Stomach (tissue), 4 donors: ENCODE results near the gene UMAD1.

Experiments
- CTCF ChIP-seq, 7 experiments: fragments of 450-650 bp in 4 of 7; fragments of 200-600 bp in 3 of 7; sonication (generic) in 3 of 7; IDR thresholded peaks; one replicate each; pipeline ENCODE4 v1.5.1; 2016 to 2019; ENCODE audit warnings: antibody characterized with exemption in 7 of 7, control low read depth in 2 of 7, mild to moderate bottlenecking in 1 of 7
- POLR2A ChIP-seq, 4 donors: fragments of 450-650 bp; IDR thresholded peaks; one replicate each; pipeline ENCODE4 v1.6.1; 2016; ENCODE audit warnings: antibody characterized with exemption in 4 of 4, control low read depth in 2 of 4, mild to moderate bottlenecking in 1 of 4, moderate library complexity in 1 of 4

DNA sequence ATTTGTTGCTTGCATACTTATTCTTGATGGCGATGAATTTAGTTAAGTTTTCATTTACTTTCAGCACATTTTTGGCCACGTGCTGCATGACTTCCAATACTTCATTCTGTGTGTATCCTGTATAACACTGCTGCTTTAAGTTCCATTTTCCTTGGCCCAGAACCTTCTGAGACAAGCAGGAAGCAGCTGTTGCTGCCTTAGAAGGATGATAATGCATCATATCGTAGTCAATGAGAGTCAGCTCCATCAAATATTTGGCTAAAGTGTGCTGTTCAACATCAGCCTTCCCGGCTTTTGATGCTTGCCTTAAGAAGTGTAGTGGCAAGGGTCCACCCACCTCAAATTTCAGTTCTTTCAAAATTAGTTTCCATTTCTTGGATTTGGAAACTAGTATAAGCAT lies 268.8 kb downstream of the UMAD1 start:
- no peak for TF ChIP-seq CTCF (IDR thresholded peaks at IDR 0.05)
- TF ChIP-seq POLR2A (IDR thresholded peaks at IDR 0.05) = no peak
